IMR-90 (cell line): Measurements from ENCODE around the gene GNAO1.

Source experiments
- CTCF ChIP-seq: conservative IDR thresholded peaks from 2 replicates; pipeline ENCODE4 v1.5.1; 2012; ENCODE audit warnings: mild to moderate bottlenecking, low read depth, low read length, improper control_type of control experiment
- POLR2A ChIP-seq: IDR thresholded peaks from 2 replicates; pipeline ENCODE4 v1.6.1; 2012; ENCODE audit warnings: mild to moderate bottlenecking, low read depth, low read length
- RAD21 ChIP-seq: IDR thresholded peaks from 2 replicates; pipeline ENCODE4 v1.6.1; 2012; ENCODE audit warnings: low read length, improper control_type of control experiment
- RCOR1 ChIP-seq: IDR thresholded peaks from 2 replicates; pipeline ENCODE4 v1.6.1; 2012; ENCODE audit warnings: mild to moderate bottlenecking, low read length, improper control_type of control experiment; ENCODE audit not compliant: insufficient replicate concordance
- RFX5 ChIP-seq: IDR thresholded peaks from 2 replicates; pipeline ENCODE4 v1.8.0; 2012; ENCODE audit warnings: low read depth, mild to moderate bottlenecking, low read length, moderate library complexity
- SMC3 ChIP-seq: fragments of 150-350 bp; IDR thresholded peaks from 2 replicates; pipeline ENCODE4 v1.6.1; 2016; ENCODE audit warnings: low read depth, mild to moderate bottlenecking, antibody characterized with exemption, low read length, moderate library complexity
- USF2 ChIP-seq: fragments of 150-350 bp; IDR thresholded peaks from 2 replicates; pipeline ENCODE4 v1.6.1; 2017; ENCODE audit warnings: mild to moderate bottlenecking, antibody characterized with exemption, low read length, low read depth

GRCh38 chr16:56312028-56312300 lies 120.7 kb downstream of the GNAO1 start:
- TF ChIP-seq CTCF (no peak), POLR2A (no peak), RCOR1 (no peak), RAD21 (no peak), RFX5 (no peak), USF2 (no peak), SMC3 (no peak)
